GM19397 (cell line): Measurements from ENCODE around the gene KCNK1.

Experiments
- ATAC-seq: cut with Tn5 transposase; IDR thresholded peaks from one replicate; pipeline ENCODE4 v1.9.1; 2021; ENCODE audit warnings: mild to moderate bottlenecking, moderate library complexity; ENCODE audit not compliant: unreplicated experiment

The KCNK1 gene

DNA sequence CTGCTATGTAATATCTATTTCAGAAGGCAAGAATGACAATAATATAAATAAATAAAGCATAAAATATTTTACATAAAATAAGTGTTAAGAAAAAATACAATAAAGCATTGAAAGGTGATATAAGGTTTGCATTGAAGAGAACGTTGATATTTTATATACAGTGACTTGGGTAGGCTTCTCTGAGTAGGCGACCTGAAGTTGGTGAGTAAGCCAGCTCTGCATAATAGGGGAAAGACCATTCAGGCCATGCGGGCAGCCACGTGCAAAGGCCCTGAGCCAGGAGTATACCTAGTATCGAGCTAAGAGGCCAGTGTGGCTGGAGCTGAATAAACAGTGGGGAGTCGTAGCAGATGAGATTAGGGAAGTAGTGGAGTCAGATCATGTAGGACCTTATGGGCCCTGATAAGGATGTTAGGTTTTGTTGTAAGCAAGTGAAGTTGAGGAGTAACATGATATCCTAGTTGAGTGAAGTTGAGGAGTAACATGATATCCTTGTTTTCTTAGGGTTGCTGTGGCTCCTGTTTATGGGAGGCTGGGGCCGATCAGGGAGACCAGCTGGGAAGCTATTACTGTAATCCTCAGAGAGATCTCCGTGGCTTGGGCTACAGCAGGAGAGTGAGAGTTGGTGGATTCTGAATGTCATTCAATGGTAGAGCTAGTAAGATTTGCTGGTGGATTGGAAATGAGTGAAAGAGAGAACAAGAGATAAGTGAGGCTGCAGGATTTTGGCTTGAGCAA, 22.0 kb downstream of the KCNK1 start:
- ATAC-seq: no peak

DNA sequence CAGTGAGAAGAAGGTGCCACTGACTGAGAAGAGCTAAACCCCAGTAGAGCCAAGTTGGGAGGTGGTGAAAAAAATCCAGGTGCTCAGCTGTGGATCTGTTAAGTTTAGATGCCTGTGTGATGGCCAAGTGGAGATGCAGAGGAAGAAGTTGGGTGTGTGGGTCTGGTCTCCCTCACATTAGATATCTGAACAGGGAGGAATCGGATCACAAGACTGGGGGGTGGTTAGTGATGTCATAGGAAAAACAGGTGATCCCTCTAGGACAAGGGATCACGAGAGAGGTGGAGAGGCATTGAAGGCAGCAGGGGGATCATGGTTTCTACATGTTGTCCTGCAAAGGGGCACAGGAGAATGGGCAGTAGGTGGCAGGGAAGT, 22.6 kb downstream of the KCNK1 start:
- ATAC-seq: no peak

DNA sequence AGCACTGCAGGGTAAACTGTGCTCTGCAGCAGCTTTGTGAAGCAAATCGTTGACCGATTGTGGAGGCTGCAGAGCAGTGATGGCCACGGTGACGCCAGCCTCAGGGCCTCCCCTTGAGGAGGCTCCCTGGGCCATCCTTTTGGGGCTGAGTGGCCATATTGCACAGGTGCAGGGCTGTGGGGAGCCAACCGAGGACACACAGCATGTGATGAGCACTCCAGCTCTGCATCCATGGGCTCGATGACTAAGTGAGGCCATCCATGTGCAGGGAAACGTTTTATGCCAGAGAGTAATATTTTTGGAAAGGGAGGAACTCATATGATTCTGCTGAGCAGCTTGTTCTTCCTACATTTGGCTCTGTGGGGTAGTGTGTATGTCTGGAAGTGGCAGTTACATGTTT, 24.6 kb downstream of the KCNK1 start:
- ATAC-seq: no peak

- ATAC-seq: no peak
Measured at GRCh38 chr1:233639611-233640010, 25.7 kb downstream of the KCNK1 start.

DNA sequence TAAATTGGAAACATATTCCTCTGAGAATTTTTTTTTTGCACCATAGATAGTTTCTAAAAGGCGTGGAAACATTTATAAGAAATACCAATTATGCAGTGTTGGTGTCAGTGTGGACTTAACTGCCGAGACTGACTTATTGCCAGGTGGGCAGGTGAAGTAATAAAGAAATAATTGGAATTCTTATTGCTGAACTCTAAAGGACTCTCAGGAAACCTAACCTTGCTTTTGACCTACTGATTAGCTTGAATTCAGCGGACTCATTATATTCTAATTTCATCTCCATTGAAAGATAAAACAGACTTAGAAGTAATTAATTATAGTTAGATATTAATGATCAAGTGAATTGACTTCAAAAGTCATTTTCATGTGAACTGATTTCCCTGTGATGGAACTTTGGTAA, 26.3 kb downstream of the KCNK1 start:
- no peak for ATAC-seq

- no peak for ATAC-seq
Measured at GRCh38 chr1:233641029-233641428, 27.1 kb downstream of the KCNK1 start.

GRCh38 chr1:233647073-233647472, 33.2 kb downstream of the KCNK1 start:
- no peak for ATAC-seq

DNA sequence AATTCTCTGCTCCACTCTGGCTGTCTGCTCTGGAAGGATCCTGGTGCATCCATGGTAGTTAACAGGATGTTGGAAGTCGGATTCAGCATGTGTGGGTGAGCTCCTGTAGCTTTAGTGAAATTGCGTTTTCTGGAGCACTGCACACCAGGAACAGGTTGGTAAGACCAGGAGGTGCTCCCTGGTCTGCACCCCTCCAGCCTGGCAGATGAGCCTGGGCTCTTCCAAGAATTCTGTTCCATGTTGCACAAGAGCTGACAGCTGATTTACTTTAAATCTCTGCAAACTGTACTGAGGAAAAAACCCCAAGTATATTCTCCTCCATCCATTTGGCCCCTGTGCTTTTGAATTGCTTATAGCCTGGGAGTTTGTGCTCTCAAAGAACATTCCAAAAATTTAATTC, 33.7 kb downstream of the KCNK1 start:
- no peak for ATAC-seq

DNA sequence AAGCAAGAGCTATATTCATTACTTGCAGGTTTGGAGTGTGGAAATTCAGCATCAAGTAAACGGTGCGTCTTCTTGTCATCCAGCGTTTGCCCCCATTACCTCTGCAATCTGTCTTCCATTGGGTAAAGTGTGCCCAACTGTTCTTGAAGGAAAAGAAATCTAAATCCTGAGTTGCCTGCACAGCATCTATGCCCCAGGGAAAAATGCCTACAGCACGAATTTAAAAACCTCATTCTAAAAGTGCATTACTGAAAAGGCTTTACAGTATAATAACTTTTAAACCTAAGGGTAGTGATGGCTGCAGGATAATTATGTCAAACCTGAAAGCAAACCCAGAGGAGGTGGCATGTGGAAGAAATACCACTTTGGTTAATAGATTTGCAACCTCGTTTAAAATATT, 37.2 kb downstream of the KCNK1 start:
- ATAC-seq: no peak

GRCh38 chr1:233651563-233652233, 37.8 kb downstream of the KCNK1 start:
- ATAC-seq: no peak

DNA sequence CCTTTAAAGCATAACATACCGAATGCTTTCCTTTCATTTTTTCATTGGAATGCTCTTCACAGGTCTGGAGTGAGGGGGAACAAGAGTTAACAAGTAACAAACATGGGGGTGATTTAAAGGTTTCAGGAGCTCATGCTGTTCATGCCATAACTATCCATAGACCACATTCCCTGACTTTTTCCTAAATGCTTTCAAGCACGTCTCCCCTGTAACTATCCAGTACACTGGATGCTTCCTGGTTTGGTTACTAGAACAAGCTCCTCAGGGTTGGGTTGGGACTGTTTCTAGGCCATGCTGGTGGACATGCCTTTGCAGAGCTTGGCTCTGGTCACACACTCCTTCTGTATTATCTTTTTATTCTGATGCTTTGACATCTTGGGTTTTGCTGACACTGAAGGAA, 38.6 kb downstream of the KCNK1 start:
- ATAC-seq: no peak

GRCh38 chr1:233654658-233655280, 40.9 kb downstream of the KCNK1 start:
- no peak for ATAC-seq

- no peak for ATAC-seq
Measured at GRCh38 chr1:233655301-233655740, 41.4 kb downstream of the KCNK1 start.

DNA sequence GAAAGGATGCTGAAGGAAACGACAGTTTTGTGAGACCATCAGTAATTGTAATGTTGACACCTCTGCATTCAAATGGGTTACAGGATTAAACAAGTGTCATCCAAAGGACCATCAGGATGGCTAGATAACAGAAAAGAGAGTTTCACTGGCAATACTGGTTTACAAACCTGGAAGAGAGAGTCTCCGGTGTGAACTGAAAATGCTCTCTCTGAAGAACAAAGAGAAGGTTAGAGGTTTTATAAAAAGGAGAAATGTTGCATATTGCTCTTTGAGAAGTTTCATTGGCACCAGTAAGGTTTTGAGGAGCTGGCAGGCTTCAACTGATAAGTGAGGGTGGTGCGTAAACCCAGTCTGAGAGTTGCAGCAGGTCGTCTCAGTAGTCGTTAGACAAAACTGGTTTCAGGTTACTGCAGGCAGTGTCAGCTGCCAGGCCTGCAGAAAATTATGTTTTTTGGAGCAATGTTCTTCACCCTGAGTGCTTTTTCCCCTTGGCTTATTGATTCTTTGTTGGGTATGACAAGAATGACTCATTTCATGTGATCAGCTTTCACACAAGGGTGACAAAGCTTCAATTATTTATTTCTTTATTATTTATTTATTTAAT, 42.2 kb downstream of the KCNK1 start:
- no peak for ATAC-seq

GRCh38 chr1:233656687-233657086, 42.8 kb downstream of the KCNK1 start:
- no peak for ATAC-seq

GRCh38 chr1:233657466-233657865, 43.6 kb downstream of the KCNK1 start:
- no peak for ATAC-seq

- ATAC-seq: no peak
Measured at GRCh38 chr1:233659495-233659894, 45.6 kb downstream of the KCNK1 start.

GRCh38 chr1:233661376-233662159, 47.7 kb downstream of the KCNK1 start:
- no peak for ATAC-seq

DNA sequence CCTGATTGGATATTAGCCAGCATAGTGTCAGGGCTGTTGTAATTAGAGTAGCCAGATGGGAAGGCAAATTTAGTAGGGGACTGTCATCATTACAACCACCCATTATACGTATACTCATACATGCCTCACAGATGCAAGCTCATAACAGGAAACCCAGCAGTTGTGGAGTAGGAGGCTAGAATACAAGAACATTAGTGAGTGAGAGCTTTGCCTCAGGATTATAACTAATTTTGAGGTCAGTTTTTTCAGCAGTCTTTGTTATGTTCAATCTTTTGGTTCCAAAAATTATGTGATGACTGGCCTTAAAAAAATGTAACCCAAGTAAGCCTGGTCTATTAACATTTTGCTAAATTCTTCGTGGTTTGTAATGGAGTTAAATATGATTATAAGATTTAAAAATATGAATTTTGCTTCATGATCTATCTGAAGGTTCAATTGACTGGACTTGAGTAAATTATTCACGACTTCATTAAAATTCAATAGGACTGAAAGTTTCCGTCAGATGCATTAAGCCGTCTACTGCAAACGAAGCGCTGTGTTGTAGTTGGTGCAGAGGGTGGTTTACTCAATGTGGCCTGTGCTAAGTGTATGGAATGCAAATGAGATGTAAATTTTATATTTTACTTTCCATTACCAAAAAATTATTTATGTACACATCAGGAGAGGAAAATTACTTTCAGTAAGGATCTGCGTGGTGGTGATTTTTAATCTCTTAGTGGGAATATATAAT, 48.8 kb downstream of the KCNK1 start:
- ATAC-seq: no peak

GRCh38 chr1:233664253-233664652, 50.3 kb downstream of the KCNK1 start:
- ATAC-seq: no peak
